HG03108 (cell line): ENCODE data around the gene FAM83D.
"Not testable (repeated sequence)": the region's sequence is repeated elsewhere in the genome, so short reads cannot be mapped to it uniquely, and the experiment has no call there.

ENCODE experiments used
- ATAC-seq: cut with Tn5 transposase; IDR thresholded peaks from one replicate; pipeline ENCODE4 v1.9.1; 2021; ENCODE audit warnings: moderate library complexity; ENCODE audit not compliant: unreplicated experiment

Gene FAM83D

DNA sequence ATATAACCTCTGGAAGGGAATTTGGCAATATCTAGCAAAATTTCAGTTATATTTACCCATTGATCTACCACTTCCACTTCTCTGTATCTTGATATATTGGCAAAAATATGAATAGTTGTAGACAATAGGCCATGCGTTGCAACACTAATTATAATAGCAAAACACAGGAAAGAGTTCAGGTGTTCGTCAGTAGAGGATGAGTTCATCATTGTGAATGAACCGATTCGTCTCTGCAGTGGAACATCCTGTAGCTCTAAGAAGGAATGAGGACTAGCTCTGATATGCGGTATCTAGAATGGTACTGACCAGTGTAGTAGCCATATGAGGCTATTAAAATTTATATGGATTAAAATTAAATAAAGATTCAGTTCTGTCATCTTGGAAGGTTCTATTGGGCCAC lies 8.3 kb downstream of the FAM83D start:
- ATAC-seq, result no peak

- no peak for ATAC-seq
Observed at GRCh38 chr20:38935285-38935684, 9.1 kb downstream of the FAM83D start.

DNA sequence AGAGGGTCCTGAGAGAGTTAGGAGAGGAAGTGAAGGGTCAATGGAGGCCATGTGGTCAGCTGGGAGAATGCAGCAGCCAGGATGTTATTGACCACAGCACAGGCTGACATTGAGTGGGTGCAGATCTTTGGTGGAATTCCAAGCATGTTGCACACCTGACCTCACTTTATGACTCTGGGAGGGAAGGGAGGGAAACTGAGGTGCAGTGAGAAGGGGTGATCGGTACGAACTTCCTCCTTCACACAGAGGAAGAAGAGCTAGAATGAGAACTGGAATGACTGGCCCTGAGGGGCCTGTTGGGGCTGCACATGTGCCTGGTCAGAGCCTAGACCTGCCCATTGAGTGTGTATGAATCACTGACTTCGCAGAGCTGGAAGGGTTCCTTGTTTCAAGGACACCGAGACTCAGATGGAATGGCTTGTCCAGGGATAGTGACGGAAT lies 9.8 kb downstream of the FAM83D start:
- ATAC-seq, result no peak

DNA sequence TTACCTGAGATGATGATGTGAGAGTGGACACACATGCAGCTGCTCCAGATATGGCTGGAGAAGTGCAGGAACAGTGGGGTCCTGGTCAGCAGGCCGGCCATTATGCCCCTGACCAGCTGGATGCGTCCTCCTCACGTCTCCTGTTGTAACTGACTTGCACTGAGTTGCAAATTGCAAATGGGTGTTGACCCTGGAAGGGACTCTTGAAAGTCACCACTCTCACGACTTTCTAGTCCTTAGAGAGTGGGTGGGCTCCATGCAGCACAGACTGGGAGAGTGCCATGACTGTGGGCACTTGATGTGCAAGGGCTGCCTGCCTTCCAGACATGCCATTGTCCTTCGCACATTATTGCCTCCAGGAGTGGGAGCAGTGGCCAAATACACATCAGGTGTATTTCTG lies 10.8 kb downstream of the FAM83D start:
- ATAC-seq, result no peak

DNA sequence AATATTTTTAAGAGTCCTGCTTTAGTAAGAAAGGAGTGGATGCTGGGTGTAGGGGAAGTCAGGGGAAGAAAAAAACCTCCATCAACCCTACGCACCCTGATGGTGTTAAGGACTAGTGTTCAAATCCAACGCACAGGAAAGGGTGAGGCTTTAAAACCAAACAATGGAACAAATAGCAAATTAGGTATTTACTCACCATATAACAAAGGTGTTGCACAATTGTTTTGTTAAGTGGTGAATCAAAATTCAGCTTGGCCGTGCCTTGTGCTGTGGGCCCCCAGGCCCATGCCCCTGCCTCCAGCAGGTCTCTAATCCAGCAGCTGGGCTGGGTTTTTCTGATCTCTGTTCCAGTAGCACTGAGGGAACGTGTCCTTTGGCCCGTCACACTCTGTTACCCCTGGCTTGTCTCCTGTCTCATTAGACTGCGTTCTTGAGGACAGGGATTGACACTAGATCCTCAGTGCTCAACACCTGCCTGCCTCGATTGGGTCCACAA lies 11.8 kb downstream of the FAM83D start:
- ATAC-seq, result no peak

DNA sequence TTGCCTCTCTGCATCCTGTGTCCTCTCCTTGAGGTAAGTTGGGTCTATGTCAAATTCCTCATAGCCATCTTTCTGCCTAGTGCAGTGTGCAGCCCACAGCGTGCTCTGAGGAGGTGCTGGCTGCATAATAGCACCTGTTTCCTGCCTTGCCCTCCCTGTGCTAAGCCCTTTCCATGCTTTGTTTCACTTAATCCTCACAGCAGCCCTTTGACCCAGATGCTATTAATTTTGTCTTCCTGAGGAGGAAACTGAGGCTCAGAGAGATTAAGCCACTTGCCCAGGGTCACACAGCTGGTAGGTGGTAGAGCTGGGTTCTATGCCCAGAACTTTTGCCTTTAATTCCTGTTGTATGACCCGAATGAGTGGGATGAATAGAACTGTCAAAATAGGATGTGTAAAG lies 13.5 kb downstream of the FAM83D start:
- ATAC-seq, result no peak

- no peak for ATAC-seq
Observed at GRCh38 chr20:38940644-38941043, 14.4 kb downstream of the FAM83D start.

DNA sequence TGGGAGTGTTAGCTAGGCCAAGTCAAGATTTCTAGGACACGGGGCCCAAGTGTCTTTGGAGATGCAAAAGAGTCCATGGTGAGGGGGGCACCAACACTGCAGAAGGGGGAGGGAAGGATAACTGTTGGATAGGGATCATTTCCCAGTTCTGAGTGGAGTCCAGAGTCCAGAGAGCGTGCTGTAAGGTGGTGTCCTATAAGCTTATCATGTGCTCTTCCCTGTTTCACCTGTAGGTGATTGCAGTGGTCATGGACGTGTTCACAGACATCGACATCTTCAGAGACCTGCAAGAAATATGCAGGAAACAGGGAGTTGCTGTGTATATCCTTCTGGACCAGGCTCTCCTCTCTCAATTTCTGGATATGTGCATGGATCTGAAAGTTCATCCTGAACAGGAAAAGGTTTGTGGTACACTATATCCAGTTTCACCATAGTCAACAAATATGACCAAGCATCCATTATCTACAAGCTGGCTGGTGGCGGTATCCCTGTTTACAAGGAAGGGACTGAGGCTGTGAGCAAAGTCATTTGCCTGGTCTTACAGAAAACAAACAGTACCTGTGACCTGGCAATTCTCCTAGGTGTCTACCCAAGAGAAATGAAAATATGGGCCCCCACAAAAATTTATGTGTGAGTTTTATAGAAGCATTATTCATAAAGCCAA lies 15.6 kb downstream of the FAM83D start:
- no peak for ATAC-seq

DNA sequence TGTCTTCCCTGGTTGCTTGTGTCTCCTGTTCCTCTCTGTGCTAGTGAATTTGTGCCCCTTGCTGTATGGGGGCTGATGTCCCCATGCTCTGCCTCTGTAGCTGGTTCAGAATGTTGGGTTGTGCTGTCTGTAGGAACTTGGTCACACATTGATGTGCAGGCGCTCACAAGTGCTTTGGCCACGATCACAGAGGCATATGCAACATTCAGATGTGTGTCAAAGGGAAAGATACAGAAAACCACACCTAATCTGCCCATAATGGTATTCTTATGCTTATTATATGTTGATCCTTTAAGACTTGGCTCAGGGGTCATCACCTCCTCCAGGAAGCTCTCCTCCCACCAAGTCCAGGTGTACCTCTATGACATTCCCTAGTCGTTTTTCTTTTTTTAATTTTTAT lies 18.8 kb downstream of the FAM83D start:
- ATAC-seq, result no peak

DNA sequence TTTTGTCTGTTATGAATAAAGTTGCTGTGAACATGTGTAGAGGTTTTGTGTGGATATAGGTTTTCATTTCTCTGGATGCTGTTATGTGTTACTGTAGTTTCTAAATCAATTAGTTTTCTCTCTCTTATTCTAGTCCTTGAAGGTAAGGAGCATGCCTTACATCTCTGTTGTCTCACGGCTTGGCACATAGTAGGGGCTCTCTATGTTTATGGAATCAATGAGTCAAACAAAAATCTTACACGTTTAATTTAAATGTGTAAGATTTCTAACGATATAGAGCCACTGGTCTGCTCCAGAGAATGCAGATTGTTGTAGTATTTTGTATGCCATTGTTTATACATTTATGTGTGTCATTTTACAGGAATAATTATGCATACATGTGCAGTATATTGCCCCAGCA lies 20.6 kb downstream of the FAM83D start:
- ATAC-seq, result no peak

DNA sequence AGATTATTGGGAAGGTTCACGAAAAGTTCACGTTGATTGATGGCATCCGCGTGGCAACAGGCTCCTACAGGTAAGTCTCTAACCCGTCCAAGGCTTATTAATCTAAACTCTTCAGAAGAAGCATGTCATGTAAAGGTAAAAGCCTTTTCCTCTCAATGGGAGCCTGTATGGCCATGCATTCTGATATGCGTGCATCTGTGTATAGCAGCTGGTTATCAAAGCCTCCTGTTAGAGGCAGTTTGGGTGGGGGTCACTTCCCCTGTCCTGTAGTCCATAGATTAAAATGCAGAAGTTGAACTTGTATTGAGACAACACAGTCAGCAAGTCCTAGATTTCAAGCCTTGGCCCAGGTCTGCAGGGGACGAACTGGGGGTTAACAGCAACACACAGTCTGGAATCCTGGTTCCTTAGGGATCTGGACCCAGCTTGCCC lies 21.7 kb downstream of the FAM83D start:
- no peak for ATAC-seq

GRCh38 chr20:38950254-38950653 lies 24.0 kb downstream of the FAM83D start:
- ATAC-seq, result no peak

GRCh38 chr20:38951611-38952010 lies 25.4 kb downstream of the FAM83D start:
- ATAC-seq, result no peak

DNA sequence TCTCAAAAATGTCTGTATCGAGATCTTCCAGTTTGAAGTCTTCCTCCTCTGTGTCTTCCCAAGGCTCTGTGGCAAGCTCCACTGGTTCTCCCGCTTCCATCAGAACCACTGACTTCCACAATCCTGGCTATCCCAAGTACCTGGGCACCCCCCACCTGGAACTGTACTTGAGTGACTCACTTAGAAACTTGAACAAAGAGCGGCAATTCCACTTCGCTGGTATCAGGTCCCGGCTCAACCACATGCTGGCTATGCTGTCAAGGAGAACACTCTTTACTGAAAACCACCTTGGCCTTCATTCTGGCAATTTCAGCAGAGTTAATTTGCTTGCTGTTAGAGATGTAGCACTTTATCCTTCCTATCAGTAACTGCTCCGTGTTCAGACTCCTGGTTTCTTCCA lies 25.9 kb downstream of the FAM83D start:
- no peak for ATAC-seq

- ATAC-seq, result no peak
Observed at GRCh38 chr20:38953630-38954340, 27.6 kb downstream of the FAM83D start.

DNA sequence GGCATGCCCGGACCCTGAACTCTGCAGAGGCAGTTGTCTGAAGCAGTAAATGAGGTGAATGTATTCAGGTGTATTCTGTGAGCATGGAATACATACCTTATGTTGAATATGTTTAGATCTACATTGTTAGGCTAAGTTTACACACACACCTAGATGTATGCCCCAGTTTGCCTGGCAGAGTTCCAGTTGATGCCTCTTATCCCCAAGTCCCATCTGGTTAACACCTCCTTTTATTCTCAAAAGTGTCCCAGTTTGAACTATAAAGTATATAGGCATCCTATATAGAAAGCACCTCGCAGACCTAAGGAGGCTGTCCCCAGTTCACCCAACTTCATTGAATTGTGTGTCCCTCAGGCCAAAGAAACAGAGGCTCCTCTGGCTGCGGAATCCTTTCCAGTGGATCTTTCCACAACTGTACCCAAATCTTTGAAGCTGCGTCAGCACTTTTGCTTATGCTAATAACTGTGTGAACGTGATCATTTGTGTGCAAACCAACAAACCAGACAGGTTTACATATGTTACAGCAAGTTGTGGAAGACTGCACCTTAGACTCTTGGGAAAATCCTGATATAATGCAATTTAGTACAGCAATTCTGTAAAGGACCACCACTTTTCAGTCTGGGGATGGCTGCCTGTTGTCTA lies 31.1 kb downstream of the FAM83D start:
- no peak for ATAC-seq

DNA sequence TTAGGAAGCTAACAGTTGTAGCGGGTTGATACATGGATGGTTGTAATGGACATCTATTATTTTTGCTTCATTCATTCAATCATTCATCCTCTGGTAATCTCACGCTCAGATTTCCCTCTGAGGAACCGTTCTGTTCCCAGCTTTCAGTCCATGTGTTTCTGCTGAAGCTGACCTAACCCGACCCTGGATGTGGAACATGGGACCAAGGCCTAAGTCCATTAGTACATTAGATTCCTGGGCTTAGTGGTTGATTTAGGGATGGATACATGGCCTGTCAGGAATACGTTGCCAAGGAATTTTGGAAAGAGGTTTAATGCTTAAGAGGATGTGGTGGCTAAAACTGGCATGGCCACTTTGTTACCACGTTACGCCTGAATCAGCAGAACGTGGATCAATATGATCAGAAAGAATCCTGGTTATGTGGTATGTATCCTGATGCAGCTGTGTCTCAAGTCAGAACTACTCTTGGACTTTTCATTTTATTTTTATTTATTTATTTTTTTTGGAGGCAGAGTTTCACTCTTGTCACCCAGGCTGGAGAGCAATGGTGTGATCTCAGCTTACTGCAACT lies 31.8 kb downstream of the FAM83D start:
- ATAC-seq, result no peak

DNA sequence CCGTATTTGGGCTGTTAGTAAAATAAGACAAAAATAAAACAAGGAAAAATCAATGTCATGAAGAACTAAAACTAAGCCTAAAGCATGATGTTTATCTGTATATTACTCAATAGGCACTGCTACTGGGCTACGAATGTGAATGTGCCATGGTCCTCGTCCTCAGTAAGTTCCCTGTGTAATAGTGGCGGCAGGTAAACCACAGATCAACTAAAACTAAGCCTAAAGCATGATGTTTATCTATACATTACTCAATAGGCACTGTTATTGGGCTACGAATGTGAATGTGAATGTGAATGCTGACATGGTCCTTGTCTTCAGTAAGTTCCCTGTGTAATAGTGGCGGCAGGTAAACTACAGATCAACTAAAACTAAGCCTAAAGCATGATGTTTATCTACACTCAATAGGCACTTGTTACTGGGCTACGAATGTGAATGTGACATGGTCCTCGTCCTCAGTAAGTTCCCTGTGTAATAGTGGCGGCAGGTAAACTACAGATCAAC lies 34.0 kb downstream of the FAM83D start:
- not testable (repeated sequence) for ATAC-seq

DNA sequence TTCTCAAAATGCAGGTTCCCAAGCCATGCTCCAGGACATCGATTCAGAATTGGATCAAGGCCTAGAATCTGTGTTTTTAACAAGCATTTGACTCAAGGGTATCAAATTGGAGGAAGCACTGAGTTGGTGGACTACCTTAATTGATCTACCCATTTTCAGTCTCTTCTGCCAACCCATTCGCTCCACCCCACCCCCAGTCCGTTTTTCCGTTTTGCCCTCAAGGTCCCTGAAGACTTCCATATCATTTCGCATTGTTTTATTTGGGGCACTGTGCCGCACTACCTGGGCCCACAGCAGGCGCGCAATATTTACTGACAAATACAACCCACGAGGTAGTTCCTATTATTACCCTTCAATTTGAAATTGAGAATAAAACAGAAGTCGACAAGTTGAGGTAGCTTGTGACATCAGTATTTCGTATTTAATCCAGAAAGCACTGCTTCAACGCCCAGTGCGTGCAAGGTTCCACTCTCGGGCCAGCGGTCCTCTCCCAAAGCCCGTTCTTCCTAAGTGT lies 35.4 kb downstream of the FAM83D start:
- no peak for ATAC-seq

DNA sequence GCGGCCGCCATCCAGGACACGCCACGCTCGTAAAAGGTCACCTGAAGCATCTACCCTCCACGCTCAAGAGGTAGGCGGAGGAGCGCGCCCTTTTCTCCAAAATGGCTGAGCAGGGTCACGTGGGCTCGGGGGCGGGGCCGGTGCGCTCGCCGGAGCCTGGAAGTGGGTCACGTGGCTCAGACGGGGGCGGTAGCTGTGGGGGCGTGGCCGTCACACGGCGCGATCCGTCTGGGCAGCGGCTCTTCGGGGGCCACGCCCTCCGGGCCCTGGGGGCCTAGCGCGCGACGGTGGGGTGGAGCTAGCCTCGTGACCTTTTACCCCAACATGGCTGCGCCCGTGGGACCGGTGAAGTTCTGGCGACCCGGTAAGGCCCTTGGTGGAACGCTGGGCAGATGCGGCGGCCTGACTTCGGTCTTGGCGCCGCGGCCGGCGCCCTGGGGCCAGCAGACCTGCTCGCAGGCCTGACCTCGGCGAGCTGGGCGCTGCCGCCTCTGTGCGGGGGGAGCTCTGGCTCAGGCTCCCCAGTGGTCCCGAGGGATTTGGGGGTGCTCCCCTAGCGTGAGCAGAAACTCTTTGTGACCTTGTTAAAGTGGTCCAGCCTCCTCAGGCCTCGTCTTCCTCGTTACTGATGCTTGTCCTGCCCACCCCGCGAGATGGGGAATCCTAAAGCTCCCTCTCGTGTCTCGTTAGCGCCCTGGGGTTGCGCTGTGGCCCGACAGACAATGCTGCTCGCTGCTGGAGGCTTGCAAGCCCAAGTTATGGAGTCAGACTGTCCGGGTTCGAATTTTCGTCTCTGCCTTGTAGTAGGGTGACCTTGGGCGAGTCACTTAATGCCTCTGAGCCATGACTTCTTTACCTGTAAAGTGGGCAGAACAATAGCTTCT lies 36.1 kb downstream of the FAM83D start, which contains the start of gene DHX35:
TSS of gene DHX35 (plus strand) at position 301 of the 884 bp plus-strand sequence. CDS start at position 325, 24 bp downstream.
- ATAC-seq, result peak; percentile 94
